HepG2 (cell line): ENCODE data around the gene FRS2. TPM values are rescaled to one million over a fixed set of nuclear protein-coding genes. Genes with fewer than 3 reads are reported as not detected.

ENCODE experiments used
- ADNP ChIP-seq: sonication (generic); formaldehyde crosslinking; IDR thresholded peaks from 2 replicates; pipeline ENCODE4 v1.4.0; 2020; ENCODE audit warnings: missing genetic modification reagents
- CHD2 ChIP-seq: IDR thresholded peaks from 2 replicates; pipeline ENCODE4 v1.6.1; 2011; ENCODE audit warnings: low read depth, low read length, improper control_type of control experiment
- FIP1L1 ChIP-seq: fragments of 200-400 bp; formaldehyde crosslinking; IDR thresholded peaks from 2 replicates; pipeline ENCODE4 v1.6.1; 2018; ENCODE audit warnings: low read depth, mild to moderate bottlenecking, low read length, moderate library complexity, borderline replicate concordance; ENCODE audit not compliant: insufficient read depth
- FOXO4 ChIP-seq: sonication (generic); formaldehyde crosslinking; conservative IDR thresholded peaks from 2 replicates; pipeline ENCODE4 v1.8.1; 2023; ENCODE audit warnings: missing genetic modification reagents
- HHEX ChIP-seq: IDR thresholded peaks from 2 replicates; pipeline ENCODE4 v1.6.1; 2016; ENCODE audit warnings: control low read depth
- KLF13 ChIP-seq: sonication (generic); formaldehyde crosslinking; IDR thresholded peaks from 2 replicates; pipeline ENCODE4 v1.4.0; 2020; ENCODE audit warnings: mild to moderate bottlenecking, missing genetic modification reagents
- NKX3-1 ChIP-seq: sonication (generic); formaldehyde crosslinking; IDR thresholded peaks from 2 replicates; pipeline ENCODE4 v1.5.0; 2020; ENCODE audit warnings: missing genetic modification reagents
- SAFB2 ChIP-seq: sonication (generic); formaldehyde crosslinking; IDR thresholded peaks from 2 replicates; pipeline ENCODE4 v1.5.1; 2020; ENCODE audit warnings: missing genetic modification reagents, low read depth, mild to moderate bottlenecking, borderline replicate concordance
- SNAI1 ChIP-seq: sonication (generic); formaldehyde crosslinking; IDR thresholded peaks from 2 replicates; pipeline ENCODE4 v1.5.0; 2020; ENCODE audit warnings: mild to moderate bottlenecking, missing genetic modification reagents, borderline replicate concordance
- TBX2 ChIP-seq: sonication (generic); formaldehyde crosslinking; IDR thresholded peaks from 2 replicates; pipeline ENCODE4 v1.5.0; 2020; ENCODE audit warnings: missing genetic modification reagents, mild to moderate bottlenecking, borderline replicate concordance
- TGIF2 ChIP-seq: IDR thresholded peaks from 2 replicates; pipeline ENCODE4 v1.6.1; 2016; ENCODE audit warnings: control low read depth, missing compliant biosample characterization
- U2AF1 ChIP-seq: fragments of 200-400 bp; formaldehyde crosslinking; optimal IDR thresholded peaks from 2 replicates; pipeline ENCODE3; 2017; ENCODE audit warnings: mild to moderate bottlenecking, low read depth, low read length
- WIZ ChIP-seq: sonication (generic); formaldehyde crosslinking; IDR thresholded peaks from 2 replicates; pipeline ENCODE4 v1.5.1; 2020; ENCODE audit warnings: mild to moderate bottlenecking, missing genetic modification reagents
- YEATS2 ChIP-seq: sonication (generic); formaldehyde crosslinking; IDR thresholded peaks from 2 replicates; pipeline ENCODE4 v1.4.0; 2020; ENCODE audit warnings: missing genetic modification reagents, borderline replicate concordance
- ZNF292 ChIP-seq: sonication (generic); formaldehyde crosslinking; IDR thresholded peaks from 2 replicates; pipeline ENCODE4 v1.8.1; 2022; ENCODE audit warnings: mild to moderate bottlenecking, low read depth, missing genetic modification reagents, borderline replicate concordance
- ZNF432 ChIP-seq: sonication (generic); formaldehyde crosslinking; IDR thresholded peaks from 2 replicates; pipeline ENCODE4 v1.5.0; 2020; ENCODE audit warnings: missing genetic modification reagents, mild to moderate bottlenecking, borderline replicate concordance
- ZNF503 ChIP-seq: sonication (generic); formaldehyde crosslinking; IDR thresholded peaks from 2 replicates; pipeline ENCODE4 v1.4.0; 2020; ENCODE audit warnings: missing genetic modification reagents
- ZNF552 ChIP-seq: sonication (generic); formaldehyde crosslinking; IDR thresholded peaks from 2 replicates; pipeline ENCODE4 v1.9.0; 2022; ENCODE audit warnings: missing genetic modification reagents, mild to moderate bottlenecking, borderline replicate concordance
- ZNF564 ChIP-seq: sonication (generic); formaldehyde crosslinking; IDR thresholded peaks from 2 replicates; pipeline ENCODE4 v1.8.1; 2023; ENCODE audit warnings: mild to moderate bottlenecking, missing genetic modification reagents
- ZNF678 ChIP-seq: sonication (generic); formaldehyde crosslinking; IDR thresholded peaks from 2 replicates; pipeline ENCODE4 v1.4.0; 2020; ENCODE audit warnings: mild to moderate bottlenecking, missing genetic modification reagents
- ZNF709 ChIP-seq: sonication (generic); formaldehyde crosslinking; IDR thresholded peaks from 2 replicates; pipeline ENCODE4 v1.5.0; 2020; ENCODE audit warnings: mild to moderate bottlenecking, missing genetic modification reagents
- ZNF75D ChIP-seq: sonication (generic); formaldehyde crosslinking; IDR thresholded peaks from 2 replicates; pipeline ENCODE4 v1.8.1; 2023; ENCODE audit warnings: missing genetic modification reagents, mild to moderate bottlenecking, borderline replicate concordance
- polyA plus RNA-seq, 8 experiments: library from polyadenylated mRNA; depleted of rRNA in 3 of 8; stranded (reverse) in 7 of 8; unstranded in 1 of 8; fragments of >200 nt; fragmentation: Illumina TruSeq in 4 of 8; extraction: Trizol in 4 of 8; gene quantifications; 2 replicates each; pipeline versions ENCODE4 v1.2.1 to v1.2.3, GENCODE V29; 2011 to 2016; ENCODE audit warnings: low read depth in 4 of 8, missing spikeins in 1 of 8, mixed read lengths in 1 of 8; ENCODE audit not compliant: insufficient read depth in 1 of 8
- total RNA-seq, 5 experiments: library from RNA; depleted of rRNA; stranded (reverse); fragments of >200 nt; fragmentation: Illumina TruSeq; extraction: Trizol; gene quantifications; 2 replicates each; pipeline ENCODE4 v1.2.3, GENCODE V29; 2016; ENCODE audit warnings: low read depth in 1 of 5
- TF ChIP-seq, protein P1 (sequence below): sonication (generic); formaldehyde crosslinking; IDR thresholded peaks from 2 replicates; pipeline ENCODE4 v1.5.1; 2020; ENCODE audit warnings: missing genetic modification reagents, mild to moderate bottlenecking, borderline replicate concordance

The FRS2 gene
- total and polyA plus RNA-seq, 2 of the 13 experiments (the other 11 are each of a cell fraction or from before 2014, with no cell fraction given) = 8.3 to 16.8 TPM

DNA sequence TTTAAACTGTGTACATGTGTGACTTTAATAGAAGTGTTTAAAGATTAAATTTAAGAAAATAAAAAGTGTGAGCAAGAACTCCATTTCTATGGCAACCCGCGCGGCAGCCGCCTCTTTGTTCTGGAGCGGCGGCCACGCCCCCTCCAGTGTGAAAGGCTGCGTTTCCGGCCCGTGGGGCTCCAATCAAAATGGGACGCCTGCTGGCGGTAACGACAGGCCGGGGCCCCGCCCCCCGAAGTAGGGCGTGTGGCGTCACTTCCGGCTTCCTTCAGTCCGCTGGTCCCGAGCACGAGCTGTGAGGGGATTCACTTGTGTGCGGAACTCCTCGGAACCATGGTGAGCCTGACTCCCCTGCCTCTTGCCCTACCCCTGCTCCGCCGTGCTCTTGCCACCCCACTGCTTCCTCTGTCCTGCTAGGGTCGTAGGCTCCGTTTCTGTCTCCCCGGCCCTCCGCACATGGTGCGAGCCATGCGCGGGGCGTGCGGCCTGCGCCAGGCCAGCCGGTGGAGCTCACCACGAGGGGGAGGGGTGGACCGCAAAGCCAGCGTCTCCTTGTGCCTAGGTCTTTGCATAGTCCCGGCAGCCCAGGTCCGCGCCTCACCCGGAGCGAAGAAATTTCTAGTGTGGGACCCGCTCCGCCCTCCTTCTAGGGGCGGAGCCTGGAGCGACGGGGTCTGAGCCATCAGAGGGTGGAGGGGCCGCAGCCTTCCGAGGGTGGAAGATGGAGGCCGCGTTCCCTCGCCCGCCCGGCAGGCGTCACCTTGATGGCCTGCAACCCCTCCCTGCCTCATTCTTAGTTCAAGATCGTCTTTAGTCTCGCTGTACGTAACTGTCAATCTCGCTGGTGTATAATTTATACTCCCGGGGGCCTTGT lies 115.2 kb downstream of the FRS2 start, which contains the start of gene CCT2 (continued):
- TF ChIP-seq, protein P1, sequence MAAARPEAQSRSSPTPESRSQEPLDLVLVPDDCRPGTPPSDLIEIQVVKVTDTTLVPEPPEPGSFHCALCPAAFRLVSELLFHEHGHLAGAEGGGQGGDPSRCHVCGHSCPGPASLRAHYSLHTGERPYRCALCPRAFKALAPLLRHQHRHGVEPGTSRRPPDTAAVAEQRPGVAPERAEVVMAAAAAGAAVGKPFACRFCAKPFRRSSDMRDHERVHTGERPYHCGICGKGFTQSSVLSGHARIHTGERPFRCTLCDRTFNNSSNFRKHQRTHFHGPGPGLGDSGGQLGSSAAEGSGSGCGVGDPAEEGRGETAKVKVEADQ (CRISPR knock-in tag) = no peak; the same call in 1 of the 2 replicates
- TF ChIP-seq ZNF292 (peak; percentile 53; the same call in 1 of the 2 replicates), KLF13 (0 out of 2 replicates have a peak, but pooled peaks have one; percentile 30), WIZ (CRISPR knock-in tag) (peak; percentile 93; the same call in 1 of the 2 replicates), ZNF432 (CRISPR knock-in tag) (no peak), ZNF678 (peak; percentile 79; the same call in 1 of the 2 replicates), TGIF2 (CRISPR knock-in tag) (peak; percentile 88), ZNF552 (CRISPR knock-in tag) (0 out of 2 replicates have a peak, but pooled peaks have one; percentile 69), SNAI1 (CRISPR knock-in tag) (peak; percentile 95; the same call in 1 of the 2 replicates), YEATS2 (CRISPR knock-in tag) (peak; percentile 87), CHD2 (no peak), TBX2 (peak; percentile 86), HHEX (CRISPR knock-in tag) (no peak), ZNF75D (no peak), SAFB2 (CRISPR knock-in tag) (peak; percentile 97), ADNP (no peak), FIP1L1 (no peak), ZNF709 (CRISPR knock-in tag) (peak; percentile 94; the same call in 1 of the 2 replicates), ZNF564 (CRISPR knock-in tag) (peak; percentile 77; the same call in 1 of the 2 replicates), FOXO4 (CRISPR knock-in tag) (no peak), ZNF503 (CRISPR knock-in tag) (peak; percentile 71; the same call in 1 of the 2 replicates), NKX3-1 (CRISPR knock-in tag) (peak; percentile 74; the same call in 1 of the 2 replicates), U2AF1 (no peak)
